Measurements from ENCODE around the gene TAAR5.
"Not testable (repeated sequence)": the region's sequence is repeated elsewhere in the genome, so short reads cannot be mapped to it uniquely, and the experiment has no call there.

TAAR5 gene, protein sequence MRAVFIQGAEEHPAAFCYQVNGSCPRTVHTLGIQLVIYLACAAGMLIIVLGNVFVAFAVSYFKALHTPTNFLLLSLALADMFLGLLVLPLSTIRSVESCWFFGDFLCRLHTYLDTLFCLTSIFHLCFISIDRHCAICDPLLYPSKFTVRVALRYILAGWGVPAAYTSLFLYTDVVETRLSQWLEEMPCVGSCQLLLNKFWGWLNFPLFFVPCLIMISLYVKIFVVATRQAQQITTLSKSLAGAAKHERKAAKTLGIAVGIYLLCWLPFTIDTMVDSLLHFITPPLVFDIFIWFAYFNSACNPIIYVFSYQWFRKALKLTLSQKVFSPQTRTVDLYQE

DNA sequence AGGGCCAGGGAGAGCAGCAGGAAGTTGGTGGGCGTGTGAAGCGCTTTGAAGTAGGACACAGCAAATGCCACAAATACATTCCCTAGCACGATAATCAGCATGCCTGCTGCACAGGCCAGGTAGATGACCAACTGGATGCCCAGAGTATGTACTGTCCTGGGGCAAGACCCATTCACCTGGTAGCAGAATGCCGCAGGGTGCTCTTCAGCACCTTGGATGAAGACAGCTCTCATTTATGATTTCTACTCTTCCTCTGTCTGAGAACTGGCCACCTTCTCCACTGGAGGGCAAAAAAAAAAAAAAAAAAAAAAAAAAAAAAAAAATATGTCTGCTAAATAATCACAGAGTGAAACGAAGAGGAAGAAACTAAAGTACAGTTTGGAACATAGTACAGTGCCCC lies at the start of gene TAAR5:
TSS of gene TAAR5 (minus strand) at position 288 of the 400 bp plus-strand sequence. CDS start at position 233, 55 bp downstream.
- no peak for DNase-seq (ENCODE audit: low read depth in 3 of 3)

DNA sequence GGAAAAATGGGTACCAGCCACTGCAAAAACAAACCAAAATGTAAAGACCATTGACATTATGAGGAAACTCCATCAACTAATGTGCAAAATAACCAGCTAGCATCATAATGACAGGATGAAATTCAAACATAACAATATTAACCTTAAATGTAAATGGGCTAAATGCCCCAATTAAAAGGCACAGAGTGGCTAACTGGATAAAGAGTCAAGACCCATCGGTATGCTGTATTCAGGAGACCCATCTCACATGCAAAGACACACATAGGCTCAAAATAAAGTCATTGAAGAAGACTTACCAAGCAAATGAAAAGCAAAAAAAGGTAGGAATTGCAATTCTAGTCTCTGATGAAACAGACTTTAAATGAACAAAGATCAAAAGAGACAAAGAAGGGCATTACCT lies 47.6 kb upstream of the TAAR5 start:
- DNase-seq (ENCODE audit: low read depth in 3 of 3): not testable (repeated sequence)

DNA sequence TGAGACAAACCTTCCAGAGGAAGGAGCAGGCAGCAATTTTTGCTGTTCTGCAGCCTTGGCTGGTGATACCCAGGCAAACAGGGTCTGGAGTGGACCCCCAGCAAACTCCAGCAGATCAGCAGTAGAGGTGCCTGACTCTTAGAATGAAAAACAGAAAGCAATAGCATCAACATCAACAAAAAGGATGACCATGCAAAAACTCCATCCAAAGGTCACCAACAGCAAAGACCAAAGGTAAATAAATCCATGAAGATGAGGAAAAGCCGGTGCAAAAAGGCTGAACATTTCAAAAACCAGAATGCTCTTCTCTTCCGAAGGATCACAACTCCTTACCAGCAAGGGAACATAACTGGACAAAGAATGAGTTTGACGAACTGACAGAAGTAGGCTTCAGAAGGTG lies 46.4 kb upstream of the TAAR5 start:
- not testable (repeated sequence) for DNase-seq (ENCODE audit: low read depth in 3 of 3)

DNA sequence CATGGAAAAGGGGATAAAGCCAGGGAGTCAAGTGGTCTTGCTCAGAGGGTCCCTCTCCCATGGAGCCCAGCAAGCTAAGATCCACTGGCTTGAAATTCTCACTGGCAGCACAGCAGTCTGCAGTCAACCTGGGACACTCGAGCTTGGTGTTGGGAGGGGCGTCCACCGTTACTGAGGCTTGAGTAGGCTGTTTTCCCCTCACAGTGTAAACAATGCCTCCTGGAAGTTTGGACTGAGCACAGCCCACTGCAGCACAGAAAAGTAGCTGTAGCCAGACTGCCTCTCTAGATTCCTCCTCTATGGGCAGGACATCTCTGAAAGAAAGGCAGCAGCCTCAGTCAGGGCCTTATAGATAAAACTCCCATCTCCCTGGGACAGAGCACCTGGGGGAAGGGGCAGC lies 45.7 kb upstream of the TAAR5 start:
- DNase-seq (ENCODE audit: low read depth in 3 of 3): not testable (repeated sequence)

DNA sequence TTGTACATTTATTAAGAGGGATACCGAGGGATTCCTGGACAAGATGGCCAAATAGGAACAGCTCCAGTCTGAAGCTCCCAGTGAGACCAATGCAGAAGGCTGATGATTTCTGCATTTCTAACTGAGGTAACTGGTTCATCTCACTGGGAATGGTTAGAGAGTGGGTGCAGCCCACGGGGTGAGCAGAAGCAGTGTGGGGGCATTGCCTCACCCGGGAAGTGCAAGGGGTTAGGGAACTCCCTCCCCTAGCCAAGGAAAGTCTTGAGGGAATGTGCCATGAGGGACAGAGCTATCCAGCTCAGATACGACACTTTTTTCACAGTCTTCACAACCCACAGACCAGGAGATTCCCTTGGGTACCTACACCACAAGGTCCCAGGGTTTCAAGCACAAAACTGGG lies 45.3 kb upstream of the TAAR5 start:
- DNase-seq (ENCODE audit: low read depth in 3 of 3): no peak

DNA sequence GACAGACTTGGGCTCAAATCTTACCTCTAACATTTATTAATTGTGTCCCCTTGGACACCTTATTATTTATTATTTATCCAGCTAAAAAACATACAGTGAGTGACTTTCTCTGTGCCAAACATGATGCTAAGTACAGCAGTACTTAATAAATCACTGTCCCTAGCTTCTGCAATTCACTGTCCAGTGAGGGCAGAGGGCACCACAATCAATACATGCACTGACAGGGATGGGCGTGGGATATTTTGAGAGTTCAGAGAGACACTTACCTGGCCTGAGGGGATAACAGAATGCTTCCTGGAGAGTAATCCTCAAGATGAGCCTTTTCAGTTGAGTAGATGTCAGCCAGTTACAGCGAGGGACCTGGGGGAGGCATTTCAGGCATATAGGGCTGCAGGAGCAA lies 43.8 kb upstream of the TAAR5 start:
- no peak for DNase-seq (ENCODE audit: low read depth in 3 of 3)

DNA sequence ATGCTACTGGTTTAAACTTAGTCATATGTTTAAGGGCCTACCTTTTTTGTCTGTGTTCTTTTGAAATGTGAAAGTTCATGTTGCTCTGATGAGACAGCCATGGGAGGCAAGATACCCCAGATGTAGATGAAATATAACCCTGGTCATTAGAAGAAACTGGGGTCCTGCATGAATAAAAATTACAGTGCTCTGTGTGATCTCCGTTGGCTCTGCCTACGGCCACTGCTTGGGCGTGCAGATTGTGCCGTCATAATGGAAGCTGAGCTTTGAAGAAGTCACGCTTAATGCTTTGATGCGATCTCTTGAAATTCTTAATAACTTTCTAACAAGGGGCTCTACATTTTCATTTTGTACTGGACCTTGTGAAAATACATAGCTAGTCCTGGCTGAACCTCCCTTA lies 34.6 kb upstream of the TAAR5 start, which contains the start of gene TAAR2:
TSS of gene TAAR2 (minus strand) at position 101 of the 400 bp plus-strand sequence. CDS start at position 101, 0 bp downstream.
- DNase-seq (ENCODE audit: low read depth in 3 of 3): no peak

DNA sequence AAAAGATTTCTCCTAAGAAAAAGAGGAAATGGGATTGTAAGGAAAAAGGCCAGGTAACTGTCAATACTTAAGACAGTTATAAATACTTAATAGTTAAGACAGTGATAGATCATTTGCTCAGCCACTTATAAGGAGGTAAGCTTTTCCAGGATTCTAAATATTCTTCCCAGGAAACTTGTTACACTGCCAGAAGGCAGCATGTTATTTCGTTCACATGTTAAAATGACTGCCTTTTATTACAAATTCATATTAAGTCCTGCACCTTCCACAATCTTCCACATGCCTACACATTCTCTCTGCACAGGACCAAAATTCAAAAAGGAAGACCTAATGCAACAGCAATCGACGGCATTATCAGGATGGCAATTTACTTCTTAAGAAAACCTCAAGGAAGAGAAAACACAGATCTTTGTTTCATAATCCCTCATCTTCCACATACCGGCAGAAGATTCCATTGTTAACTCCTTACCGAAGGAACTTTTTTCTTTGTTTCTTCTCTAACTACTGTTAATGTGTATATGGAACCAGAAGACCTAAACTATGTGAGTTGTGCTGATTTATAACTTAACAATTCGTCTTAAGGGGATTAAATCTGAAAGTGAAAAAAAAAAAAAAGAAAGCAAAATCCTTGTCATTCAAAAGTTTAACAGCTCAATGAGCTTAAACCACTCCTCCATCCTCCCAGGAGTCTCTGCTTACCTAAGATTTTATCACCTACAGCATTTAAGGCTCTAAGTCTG lies 33.7 kb upstream of the TAAR5 start:
- DNase-seq (ENCODE audit: low read depth in 3 of 3): no peak

DNA sequence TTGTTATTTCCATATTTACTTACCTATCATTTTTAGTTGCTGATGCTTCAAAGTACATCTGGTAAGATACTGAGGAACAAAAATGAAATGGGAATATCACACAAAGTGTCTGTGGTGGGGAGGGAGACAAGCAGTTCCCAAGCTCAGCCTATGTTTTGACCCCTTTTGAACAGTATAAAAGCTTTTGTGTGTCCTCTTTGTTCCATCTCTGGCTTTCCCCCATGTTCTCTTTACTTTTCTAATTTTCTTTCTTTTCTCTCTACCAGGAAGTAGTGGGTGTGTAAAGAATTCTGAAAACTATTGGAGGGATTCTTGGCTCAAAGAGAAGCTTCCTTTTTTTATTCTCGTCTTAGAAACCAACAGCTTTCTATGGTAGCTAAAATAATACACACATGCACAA lies 27.1 kb upstream of the TAAR5 start:
- no peak for DNase-seq (ENCODE audit: low read depth in 3 of 3)

DNA sequence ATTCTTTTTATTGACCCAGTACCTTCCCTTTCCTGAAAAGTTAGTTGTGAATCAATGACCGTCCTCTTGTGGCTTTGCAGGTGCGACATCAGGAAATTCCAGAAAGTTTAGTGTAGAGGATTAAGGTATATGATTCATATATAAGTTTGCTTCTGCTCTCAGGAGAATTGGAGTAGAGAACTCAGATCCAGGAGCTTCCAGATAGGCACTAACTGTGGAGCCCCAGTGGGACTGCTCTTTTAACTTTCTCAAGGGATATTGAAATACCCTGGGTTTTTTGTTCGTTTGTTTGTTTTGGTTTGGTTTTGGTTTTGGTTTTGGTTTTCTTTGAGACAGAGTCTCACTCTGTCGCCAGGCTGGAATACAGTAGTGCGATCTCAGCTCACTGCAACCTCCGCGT lies 25.0 kb upstream of the TAAR5 start:
- DNase-seq (ENCODE audit: low read depth in 3 of 3): no peak

DNA sequence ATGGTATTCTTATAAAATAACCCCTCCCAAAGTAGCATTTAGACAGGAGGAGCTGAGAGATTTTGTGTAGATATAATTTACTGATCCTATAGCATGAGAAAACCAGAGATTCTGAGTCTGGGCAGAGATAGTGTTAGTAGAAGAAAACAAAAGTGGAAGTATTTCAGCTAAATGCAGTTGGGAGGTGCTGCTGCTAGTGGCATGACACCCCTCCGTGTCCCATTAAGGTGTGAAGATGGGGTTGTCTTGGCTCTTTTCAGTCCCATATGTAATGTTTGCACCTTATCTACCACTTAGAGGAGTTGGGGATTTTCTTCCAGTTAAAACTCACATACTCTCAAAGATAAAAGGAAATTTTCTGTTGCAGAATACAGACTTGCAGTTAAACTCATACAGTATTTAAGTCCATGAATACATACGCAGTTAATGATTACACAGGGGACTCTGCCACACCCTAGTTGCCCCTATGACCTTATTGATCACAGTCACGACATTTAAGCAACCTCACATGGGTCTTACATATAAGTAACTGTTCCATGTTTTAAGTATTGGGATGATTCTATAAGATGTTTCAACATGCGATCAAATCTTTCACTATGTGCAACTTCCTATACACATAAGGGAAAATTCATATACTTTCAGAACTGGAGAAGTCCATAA lies 23.0 kb upstream of the TAAR5 start:
- DNase-seq (ENCODE audit: low read depth in 3 of 3): no peak

DNA sequence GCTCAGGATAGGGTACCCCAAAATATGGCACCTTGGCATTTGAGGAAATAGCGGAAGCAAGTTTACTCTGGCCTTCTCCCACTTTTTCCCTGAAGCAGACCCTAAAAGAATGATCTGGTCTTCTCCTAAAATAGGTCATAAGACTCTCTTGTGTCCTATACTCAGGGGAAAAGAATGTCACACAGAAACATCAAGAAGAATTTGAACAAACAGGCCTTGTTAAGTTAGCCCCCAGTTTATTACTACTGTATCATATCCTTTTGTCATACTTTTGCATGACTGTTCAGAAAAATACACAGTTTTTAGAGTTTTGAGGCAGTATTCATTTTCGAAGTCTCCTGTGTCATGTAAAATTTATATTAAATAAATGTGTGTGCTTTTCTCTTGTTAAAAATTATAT lies 22.1 kb upstream of the TAAR5 start:
- DNase-seq (ENCODE audit: low read depth in 3 of 3): no peak

DNA sequence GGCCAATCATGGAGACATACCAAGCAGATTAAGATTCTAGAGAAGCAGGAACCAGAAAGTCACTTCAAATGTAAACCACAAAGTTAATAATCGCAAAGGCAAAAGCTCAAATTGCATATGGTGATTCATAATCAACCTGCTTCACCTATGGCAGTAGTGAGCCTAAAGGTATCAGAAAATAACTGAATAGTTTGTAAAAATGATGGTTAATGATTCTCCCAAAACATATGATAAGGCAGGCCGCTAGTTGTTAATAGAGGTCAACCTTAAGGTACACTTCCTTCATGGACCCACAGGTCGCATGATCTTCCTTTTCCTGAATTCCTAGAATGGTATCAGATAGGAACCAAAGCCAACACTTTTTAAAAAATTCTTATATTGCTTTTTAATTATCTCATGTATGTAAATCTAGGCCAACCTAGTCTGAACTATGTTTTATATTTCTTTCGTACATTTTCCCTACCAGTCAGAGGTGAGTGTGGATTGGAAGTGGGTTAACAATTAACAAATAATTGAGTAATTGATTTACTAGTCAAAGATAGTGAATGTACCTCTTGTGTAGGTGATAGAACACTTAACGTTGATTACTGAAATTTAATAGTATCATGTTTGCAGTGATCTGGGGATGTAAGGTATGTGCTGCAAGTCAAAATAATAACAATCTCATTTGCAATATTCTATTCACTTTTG lies 18.1 kb upstream of the TAAR5 start:
- no peak for DNase-seq (ENCODE audit: low read depth in 3 of 3)

DNA sequence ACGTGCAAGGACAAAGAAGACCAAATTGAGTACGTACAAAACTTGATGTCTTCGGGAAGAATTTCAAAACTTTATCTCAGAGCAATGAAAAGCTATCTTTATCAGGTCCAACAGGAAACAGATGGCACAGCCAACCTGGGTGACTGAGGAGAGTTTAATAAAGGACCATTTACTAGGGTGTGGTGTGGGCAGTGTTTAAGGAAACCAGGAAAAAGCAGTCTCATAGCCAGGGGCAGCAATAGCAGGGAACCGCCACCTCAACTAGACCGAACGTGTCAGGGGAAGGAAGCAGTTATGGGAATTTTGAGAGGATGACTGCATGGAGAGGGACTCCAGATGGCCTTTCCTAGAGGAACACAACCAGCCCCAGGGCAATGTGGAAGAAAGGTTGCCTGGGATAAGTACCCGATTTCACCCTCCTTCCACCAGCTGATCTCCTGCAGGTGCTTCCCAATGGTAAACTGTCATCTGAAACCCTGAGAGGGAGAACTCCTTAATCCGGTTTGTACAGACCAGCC lies 15.2 kb upstream of the TAAR5 start:
- no peak for DNase-seq (ENCODE audit: low read depth in 3 of 3)

DNA sequence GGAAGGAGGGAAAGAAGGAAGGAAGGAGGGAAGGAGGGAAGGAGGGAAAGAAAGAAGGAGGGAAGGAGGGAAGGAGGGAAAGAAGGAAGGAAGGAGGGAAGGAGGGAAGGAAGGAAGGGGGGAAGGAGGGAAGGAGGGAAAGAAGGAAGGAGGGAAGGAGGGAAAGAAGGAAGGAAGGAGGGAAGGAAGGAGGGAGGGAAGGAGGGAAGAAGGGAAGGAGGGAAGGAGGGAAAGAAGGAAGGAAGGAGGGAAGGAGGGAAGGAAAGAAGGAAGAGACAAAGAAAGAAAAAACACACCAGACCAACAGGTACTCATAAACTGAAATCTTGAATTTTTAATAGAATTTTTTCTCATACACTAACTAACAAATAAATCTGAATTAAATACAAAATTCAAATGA lies 11.4 kb upstream of the TAAR5 start:
- not testable (repeated sequence) for DNase-seq (ENCODE audit: low read depth in 3 of 3)

DNA sequence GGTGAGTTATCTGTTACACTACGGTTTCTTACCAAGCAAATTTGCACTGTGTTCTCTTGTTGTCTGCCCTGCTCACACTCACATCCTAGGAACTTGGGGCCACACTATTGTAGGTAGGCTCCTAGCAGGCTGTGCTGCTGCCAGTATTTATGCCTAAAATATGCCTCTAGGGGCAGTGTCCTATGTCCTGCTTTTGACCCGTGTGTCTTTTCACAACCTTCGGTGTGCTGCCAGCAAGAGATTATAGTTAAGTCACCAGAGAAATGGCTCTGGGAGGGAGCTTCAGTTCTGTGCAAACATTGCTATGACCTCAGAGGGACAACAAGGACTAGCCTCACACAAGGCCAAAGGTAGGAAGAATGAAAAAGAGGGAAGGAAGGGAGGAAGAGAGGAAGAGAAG lies 8.9 kb upstream of the TAAR5 start:
- no peak for DNase-seq (ENCODE audit: low read depth in 3 of 3)

DNA sequence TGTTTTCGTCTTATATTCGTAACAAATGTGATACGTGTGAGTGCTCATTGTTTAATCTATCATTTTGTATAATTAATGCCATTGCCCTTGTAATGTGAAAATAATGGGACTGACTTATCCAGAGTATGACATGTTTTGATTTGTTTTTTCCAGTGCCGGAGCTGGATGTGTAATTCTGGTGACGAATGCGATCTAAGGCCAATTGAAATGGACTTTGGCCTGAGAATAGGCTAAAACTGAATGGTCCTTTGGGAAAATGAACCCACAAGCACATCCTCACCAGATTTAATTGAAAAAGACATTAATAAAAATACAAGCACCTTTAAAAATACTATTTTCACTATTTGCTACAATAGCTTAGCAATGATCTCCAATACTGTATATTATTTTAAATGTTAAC lies 6.7 kb upstream of the TAAR5 start:
- DNase-seq (ENCODE audit: low read depth in 3 of 3): no peak

DNA sequence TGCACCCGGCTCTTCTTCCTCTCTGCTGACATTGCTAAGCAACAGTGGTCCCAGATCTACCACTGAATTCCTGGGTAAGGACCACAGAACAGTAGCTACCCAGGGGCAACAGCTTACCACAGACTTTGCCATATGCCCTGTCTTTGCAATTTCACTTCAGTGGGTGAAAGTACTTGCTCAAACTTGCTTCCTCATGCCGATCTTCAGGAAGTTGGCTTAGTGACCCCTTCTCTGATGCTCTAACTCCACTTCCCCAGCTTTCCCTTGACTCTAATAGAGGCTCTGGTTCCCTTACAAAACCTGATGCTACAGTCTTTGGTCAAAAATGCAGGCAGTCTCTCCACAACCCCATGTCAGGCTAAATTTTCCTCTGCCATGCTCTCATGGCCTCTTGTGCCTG lies 3.3 kb upstream of the TAAR5 start:
- no peak for DNase-seq (ENCODE audit: low read depth in 3 of 3)

DNA sequence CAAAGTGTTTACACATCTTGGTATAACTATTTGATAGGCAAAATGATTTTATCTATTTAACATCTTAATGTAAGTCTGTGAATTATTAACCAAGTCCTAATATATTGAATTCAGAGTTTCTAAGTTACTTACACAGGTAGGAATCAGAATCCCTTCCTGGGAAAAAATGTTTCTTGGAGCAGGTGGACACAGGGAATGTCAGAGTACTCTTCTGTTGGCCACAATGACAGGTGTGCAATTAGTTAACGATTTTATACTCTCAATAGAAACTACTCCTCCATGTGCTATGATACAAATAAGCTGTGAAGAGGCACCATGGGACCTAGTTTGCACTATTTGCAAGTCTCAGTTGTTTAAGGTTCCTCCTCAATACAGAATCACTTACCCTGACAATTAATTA lies 821 bp upstream of the TAAR5 start:
- DNase-seq (ENCODE audit: low read depth in 3 of 3): no peak

DNA sequence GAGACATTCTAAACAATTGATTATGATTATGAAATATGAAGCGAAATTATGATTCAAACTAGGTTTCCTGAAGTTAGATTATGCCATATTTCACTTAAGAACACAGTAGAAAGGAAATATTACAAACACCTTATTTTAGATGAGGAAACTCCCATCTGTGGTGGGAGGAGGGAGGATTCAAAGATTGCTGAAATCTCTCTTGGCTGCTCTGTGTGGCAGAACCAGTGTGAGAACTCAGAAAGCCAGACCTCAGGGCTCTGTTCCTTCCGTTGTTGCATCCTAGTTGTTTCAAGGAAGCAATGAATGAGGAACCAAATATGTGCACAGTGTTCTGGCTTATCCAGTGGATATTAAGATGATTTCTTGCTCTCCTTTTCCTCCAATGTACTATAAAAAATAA lies 2.1 kb downstream of the TAAR5 start:
- no peak for DNase-seq (ENCODE audit: low read depth in 3 of 3)

DNA sequence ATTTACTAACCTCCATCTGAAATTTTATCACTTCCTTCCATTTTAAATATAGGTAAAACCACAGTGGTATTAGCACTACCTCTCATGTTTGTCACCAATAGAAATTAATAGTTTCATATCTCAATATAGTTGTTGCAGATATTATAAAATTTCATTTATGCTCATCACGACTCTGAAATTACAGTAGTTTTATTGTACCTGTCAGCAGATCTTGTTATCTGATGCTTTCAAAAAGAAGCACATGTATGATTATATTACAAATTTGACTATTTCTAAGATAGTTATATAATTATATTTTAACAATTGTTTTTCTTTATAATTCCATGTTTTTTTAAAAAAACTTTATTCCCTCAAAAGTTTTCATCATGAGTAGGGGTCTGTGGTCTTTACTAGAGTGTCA lies 4.8 kb downstream of the TAAR5 start:
- DNase-seq (ENCODE audit: low read depth in 3 of 3): no peak

DNA sequence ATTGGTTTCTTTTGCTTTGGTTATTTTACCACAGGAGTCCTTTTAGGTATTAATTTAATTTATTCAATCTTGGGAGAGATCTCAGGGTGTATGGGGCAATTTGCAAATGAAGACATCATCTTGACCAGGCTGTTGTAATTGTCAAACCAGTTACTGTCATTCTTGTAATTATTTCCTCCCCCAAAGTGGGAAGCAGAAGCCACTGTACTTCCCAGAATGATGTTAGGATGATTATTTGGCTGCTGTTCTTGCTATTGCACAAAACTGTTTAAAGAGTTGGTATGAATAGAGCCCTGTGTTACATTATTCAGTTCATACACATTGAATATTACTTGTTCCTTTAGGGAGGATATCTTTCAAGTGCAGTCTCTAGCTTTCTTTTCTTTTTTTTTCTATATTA lies 17.8 kb downstream of the TAAR5 start:
- DNase-seq (ENCODE audit: low read depth in 3 of 3): no peak
